ENCODE results near the gene C22orf39.

DNA sequence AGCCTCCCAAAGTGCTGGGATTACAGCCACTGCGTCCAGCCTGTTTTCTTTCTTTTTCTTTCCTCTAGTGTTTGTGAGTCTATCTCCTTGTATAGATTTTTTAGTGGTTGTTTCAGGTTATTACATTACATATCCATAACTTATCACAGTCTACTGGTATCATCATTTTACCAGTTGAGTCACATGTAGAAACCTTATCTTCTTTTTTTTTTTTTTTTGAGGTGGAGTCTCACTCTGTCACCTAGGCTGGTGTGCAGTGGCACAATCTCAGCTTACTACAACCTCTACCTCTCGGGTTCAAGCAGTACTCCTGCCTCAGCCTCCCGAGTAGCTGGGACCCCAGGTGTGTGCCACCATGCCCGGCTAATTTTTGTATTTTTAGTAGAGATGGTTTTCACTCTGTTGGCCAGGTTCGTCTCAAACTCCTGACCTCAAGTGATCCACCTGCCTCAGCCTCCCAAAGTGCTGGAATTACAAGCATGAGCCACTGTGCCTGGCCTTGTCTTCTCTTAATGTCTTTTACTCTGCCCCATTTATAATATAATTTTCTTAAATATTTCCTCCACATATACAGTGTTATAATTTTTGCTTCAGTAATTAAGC is 43.2 kb upstream of the C22orf39 start:
- TF ChIP-seq, protein P1, sequence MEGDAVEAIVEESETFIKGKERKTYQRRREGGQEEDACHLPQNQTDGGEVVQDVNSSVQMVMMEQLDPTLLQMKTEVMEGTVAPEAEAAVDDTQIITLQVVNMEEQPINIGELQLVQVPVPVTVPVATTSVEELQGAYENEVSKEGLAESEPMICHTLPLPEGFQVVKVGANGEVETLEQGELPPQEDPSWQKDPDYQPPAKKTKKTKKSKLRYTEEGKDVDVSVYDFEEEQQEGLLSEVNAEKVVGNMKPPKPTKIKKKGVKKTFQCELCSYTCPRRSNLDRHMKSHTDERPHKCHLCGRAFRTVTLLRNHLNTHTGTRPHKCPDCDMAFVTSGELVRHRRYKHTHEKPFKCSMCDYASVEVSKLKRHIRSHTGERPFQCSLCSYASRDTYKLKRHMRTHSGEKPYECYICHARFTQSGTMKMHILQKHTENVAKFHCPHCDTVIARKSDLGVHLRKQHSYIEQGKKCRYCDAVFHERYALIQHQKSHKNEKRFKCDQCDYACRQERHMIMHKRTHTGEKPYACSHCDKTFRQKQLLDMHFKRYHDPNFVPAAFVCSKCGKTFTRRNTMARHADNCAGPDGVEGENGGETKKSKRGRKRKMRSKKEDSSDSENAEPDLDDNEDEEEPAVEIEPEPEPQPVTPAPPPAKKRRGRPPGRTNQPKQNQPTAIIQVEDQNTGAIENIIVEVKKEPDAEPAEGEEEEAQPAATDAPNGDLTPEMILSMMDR (conservative IDR thresholded peaks at IDR 0.05; ENCODE audit: low read depth, low read length): no peak
- no peak for TF ChIP-seq EZH2 (IDR thresholded peaks at IDR 0.05; ENCODE audit: borderline replicate concordance, low read depth, low read length, poor library complexity, severe bottlenecking)

All from A673 (cell line).